ENCODE measurements around the gene ST3GAL4. TPM values are rescaled to one million over a fixed set of nuclear protein-coding genes. Genes with fewer than 3 reads are reported as not detected.

Gene ST3GAL4
- total RNA-seq, 1 experiment from 2014 or later: 13.1 TPM

GRCh38 chr11:126450806-126451205 lies 95.3 kb downstream of the ST3GAL4 start:
- no peak overlapping the region for H3K9ac ChIP-seq (ENCODE audit: low read length)
- no peaks in the 10 kb centered on the region for H3K27me3 ChIP-seq (ENCODE audit: insufficient read depth, low read length)
- no peaks in the 10 kb centered on the region for H3K9me2 ChIP-seq (ENCODE audit: insufficient read depth)
- TF ChIP-seq MAX (IDR thresholded peaks at IDR 0.05) (no peak), SP1 (IDR thresholded peaks at IDR 0.05; ENCODE audit: low read depth) (no peak), EZH2 (IDR thresholded peaks at IDR 0.05) (no peak), ATF3 (IDR thresholded peaks at IDR 0.05) (no peak), ZBTB33 (IDR thresholded peaks at IDR 0.05; ENCODE audit: extremely low read depth, insufficient replicate concordance, low read length) (no peak), RAD21 (IDR thresholded peaks at IDR 0.05; ENCODE audit: low read depth) (no peak), ZFX (IDR thresholded peaks at IDR 0.05) (no peak), CTCF (IDR thresholded peaks at IDR 0.05 in 2 of 3, conservative IDR thresholded peaks at IDR 0.05 in 1 of 3; ENCODE audit: borderline replicate concordance in 1 of 3, insufficient read depth in 1 of 3, low read depth in 2 of 3, low read length in 2 of 3) (no peak), CEBPB (IDR thresholded peaks at IDR 0.05; ENCODE audit: low read depth) (no peak), POLR2AphosphoS5 (IDR thresholded peaks at IDR 0.05; ENCODE audit: low read depth, low read length) (no peak), ELF1 (IDR thresholded peaks at IDR 0.05; ENCODE audit: borderline replicate concordance, low read depth) (no peak), SIN3A (IDR thresholded peaks at IDR 0.05; ENCODE audit: low read depth) (no peak), SRF (IDR thresholded peaks at IDR 0.05; ENCODE audit: low read depth) (no peak)
- ChIA-PET POLR2A (no interaction called here), CTCF (no interaction called here), RAD21 (ENCODE audit: low non-redundant PET in 1 of 2, low total read pairs in 2 of 2, uncharacterized antibody in 2 of 2, unreplicated experiment in 2 of 2) (no interaction called here)
- H3K4me3 ChIP-seq (replicated peaks in 1 of 2; ENCODE audit: low read depth in 1 of 2, low read length in 2 of 2): no peak overlapping the region
- H3K9me3 ChIP-seq (ENCODE audit: control insufficient read depth in 1 of 2, insufficient read depth in 1 of 2, low read depth in 1 of 2, low read length in 2 of 2): peaks cover 0 to 8% of the 10 kb centered on the region in 2 experiments; a peak in 1 of 4 replicates
- no peaks in the 10 kb centered on the region for H4K20me1 ChIP-seq (ENCODE audit: insufficient read depth)
- H3K79me2 ChIP-seq (ENCODE audit: insufficient read depth, low read length): no peaks in the 10 kb centered on the region
- DNase-seq (ENCODE audit: low read depth, low spot score): no peak
- ATAC-seq: no peak
- no TSS peak for BruUV-seq (replicated peaks)
- no peaks in the 10 kb centered on the region for H3K4me1 ChIP-seq (ENCODE audit: control insufficient read depth in 1 of 2, insufficient read depth in 2 of 2, low read length in 2 of 2)
- no peak overlapping the region for H3K4me2 ChIP-seq (ENCODE audit: low read length)
- intact Hi-C loops (cut with micrococcal nuclease): no loop called here
- H3K27ac ChIP-seq (ENCODE audit: low read depth, low read length): no peak overlapping the region
- no peak overlapping the region for H2AFZ ChIP-seq (ENCODE audit: low read depth, low read length, poor library complexity, severe bottlenecking)
- no peaks in the 10 kb centered on the region for H3K36me3 ChIP-seq (ENCODE audit: control insufficient read depth in 1 of 2, insufficient read depth in 2 of 2, low read length in 2 of 2)

Measured in HCT116 (cell line).